Sigmoid colon (tissue), 4 donors: ENCODE data around the gene SMYD4.

ENCODE experiments used
- CTCF ChIP-seq, 4 experiments: fragments of 450-650 bp in 3 of 4; fragments of 200-600 bp in 1 of 4; IDR thresholded peaks; one replicate each; pipeline ENCODE4 v1.5.1; 2016 to 2019; ENCODE audit warnings: antibody characterized with exemption in 4 of 4, mild to moderate bottlenecking in 3 of 4, moderate library complexity in 2 of 4
- POLR2AphosphoS5 ChIP-seq, 4 donors: sonication (generic); formaldehyde crosslinking; IDR thresholded peaks; one replicate each; pipeline ENCODE4 v1.6.1; 2017; ENCODE audit warnings: antibody characterized with exemption in 4 of 4

- TF ChIP-seq CTCF (IDR thresholded peaks at IDR 0.05) (no peak), POLR2AphosphoS5 (IDR thresholded peaks at IDR 0.05) (no peak)
These were observed 4.9 kb upstream of the SMYD4 start for GRCh38 chr17:1834380-1835149.
